Measurements from ENCODE around the gene SLC35F6. TPM values are rescaled to one million over a fixed set of nuclear protein-coding genes. Genes with fewer than 3 reads are reported as not detected.
A peak's percentile ranks its signal among the peaks of the same experiment; 100 is the strongest.
"Not testable (repeated sequence)": the region's sequence is repeated elsewhere in the genome, so short reads cannot be mapped to it uniquely, and the experiment has no call there.

SLC35F6 gene
- total RNA-seq, 1 donor from 2014 or later: 13.2 TPM

- no peak for DNase-seq (ENCODE audit: low spot score)
Observed at GRCh38 chr2:26756337-26756736, 7.7 kb upstream of the SLC35F6 start.

GRCh38 chr2:26757873-26758789 lies 6.0 kb upstream of the SLC35F6 start:
- peak; percentile 82 for DNase-seq (ENCODE audit: low spot score)

DNA sequence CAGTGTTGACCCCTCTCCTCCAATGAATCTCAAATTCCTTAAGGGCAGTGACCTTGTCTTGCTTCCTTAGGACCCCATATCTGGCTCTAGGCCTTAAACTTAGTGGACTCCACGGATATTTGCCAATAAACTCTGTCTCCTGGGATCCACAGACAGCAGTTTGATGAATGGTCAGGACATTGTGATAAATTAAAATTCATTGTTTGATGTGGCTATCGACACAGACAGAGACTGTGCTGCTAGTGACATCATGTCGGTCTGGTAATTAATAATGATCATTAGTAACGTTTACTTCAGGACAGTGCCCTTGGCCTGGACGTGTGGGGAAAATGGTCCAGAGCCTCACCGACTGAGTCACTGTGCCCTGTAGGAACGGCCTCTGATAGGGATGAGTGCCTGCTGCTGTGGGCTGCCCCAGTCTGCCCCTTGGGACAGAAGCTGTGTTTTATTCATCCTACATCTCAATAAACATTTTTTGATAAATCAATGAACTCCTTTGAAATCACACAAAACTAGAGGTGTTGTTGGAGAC lies 5.2 kb upstream of the SLC35F6 start:
- DNase-seq (ENCODE audit: low spot score): no peak

GRCh38 chr2:26759845-26760244 lies 4.2 kb upstream of the SLC35F6 start:
- no peak for DNase-seq (ENCODE audit: low spot score)

- DNase-seq (ENCODE audit: low spot score): not testable (repeated sequence)
Observed at GRCh38 chr2:26760991-26761390, 3.1 kb upstream of the SLC35F6 start.

GRCh38 chr2:26763019-26763418 lies 1.1 kb upstream of the SLC35F6 start:
- DNase-seq (ENCODE audit: low spot score): no peak

GRCh38 chr2:26764906-26765305 lies 822 bp downstream of the SLC35F6 start:
- no peak for DNase-seq (ENCODE audit: low spot score)

DNA sequence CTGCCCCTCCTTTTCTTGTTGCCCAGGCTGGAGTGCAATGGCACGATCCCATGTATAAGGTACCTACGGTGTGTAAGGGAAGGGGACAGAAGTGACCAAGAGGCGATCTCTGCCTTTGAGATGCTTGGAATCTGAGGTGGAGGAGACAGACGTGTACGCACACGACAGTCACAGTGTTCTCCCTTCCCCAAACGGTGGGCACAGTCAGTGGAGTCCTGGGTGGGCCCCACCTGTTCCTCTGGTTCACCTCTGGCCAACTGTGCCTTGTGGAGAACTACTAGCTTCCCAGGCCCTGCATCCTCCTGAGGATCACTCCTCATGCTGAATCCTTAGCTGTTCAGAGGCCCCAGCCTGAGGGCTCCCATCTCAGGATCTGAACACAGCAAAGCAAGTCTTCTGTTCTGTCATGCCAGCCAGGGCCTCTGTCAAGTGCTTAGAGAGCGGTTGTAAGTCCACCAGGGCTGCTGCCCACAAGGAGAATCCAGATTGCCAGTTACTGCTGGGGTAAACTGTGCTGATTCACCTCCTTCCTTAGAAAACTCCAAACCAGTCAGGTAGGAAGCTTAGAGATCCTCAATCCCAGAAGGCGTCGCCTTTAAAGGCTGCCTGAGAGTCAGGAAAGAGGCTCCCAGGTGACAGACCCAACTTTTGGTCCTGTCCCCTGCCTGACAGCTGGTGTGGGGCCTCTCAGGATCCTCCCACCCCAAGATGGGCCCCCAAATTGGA lies 1.6 kb downstream of the SLC35F6 start:
- DNase-seq (ENCODE audit: low spot score): no peak

- DNase-seq (ENCODE audit: low spot score): no peak
Observed at GRCh38 chr2:26767129-26767528, 3.0 kb downstream of the SLC35F6 start.

GRCh38 chr2:26767894-26768487 lies 3.9 kb downstream of the SLC35F6 start:
- DNase-seq (ENCODE audit: low spot score): no peak

DNA sequence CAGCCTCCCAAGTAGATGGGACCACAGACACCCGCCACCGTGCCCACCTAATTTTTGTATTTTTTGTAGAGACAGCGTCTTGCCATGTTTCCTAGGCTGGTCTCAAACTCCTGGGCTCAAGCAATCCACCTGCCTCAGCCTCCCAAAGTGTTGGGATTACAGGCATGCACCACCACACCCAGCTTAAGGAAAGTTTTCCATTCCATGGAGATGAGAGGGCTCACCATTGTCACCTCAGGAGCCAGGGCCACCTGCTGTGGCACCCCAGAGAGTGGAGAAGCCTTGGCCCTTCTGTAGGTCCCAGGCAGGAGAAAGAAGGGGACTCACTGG lies 4.6 kb downstream of the SLC35F6 start:
- DNase-seq (ENCODE audit: low spot score): no peak

DNA sequence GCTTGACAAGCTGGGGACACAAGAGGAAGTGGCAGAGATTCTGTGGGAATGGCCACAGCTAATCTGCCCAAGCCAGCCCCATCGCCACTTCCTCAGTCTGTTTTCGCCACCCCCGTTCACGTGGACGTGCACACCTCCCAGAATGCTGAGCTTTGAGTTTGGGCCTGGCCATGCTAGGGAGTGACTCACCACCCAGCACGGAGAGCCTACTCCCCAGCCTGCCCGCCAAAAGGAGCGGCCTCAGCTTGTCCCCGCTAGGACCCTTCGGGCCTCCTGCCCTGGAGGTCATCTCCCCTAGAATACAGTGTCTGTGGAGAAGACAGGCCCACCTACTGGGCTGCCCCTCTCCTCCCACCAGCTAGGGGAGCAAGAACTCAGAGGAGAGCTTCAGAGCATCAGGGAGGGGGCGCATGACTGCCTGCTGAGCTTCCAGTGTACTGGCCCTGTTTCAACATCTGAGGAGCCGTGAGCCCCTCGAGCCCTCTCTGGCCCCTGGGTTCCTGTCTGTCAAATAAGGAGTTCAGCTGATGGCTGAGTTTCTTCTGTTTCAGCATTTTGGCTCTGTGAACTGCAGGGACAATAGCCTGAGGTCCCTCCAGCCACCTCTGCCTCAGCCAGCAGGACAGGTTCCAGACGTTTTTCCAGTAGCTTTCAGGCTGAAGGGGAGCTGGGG lies 5.1 kb downstream of the SLC35F6 start:
- DNase-seq (ENCODE audit: low spot score): peak; percentile 57

DNA sequence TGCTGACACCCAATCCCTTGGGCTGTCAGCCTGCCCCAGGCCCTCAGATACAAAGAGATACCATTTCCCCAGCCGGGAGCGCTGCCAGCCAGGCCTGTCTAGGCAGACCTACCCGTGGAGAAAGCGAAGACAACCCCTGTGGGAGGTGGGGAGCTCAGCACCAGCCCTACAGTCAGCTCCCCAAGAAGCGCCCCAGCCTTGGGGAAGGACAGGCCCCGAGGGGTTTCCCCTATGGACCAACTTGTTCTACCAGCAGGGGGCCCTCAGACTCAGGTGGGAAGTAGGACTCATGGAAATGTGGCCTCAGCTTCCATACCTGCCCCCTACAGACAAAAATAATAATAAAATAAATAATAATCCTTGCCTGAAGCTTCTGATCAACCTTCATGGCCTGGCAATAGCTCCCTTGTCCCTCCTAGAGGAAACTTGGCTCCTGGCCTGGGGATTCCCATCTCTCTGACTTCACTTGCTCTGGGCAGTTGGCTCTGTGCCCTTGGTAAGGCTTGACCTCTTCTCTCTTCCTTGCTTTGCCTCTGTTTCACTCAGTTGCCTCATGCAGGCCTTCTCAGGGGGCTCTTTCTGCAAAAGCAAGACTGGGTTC lies 7.0 kb downstream of the SLC35F6 start:
- DNase-seq (ENCODE audit: low spot score): peak; percentile 45

DNA sequence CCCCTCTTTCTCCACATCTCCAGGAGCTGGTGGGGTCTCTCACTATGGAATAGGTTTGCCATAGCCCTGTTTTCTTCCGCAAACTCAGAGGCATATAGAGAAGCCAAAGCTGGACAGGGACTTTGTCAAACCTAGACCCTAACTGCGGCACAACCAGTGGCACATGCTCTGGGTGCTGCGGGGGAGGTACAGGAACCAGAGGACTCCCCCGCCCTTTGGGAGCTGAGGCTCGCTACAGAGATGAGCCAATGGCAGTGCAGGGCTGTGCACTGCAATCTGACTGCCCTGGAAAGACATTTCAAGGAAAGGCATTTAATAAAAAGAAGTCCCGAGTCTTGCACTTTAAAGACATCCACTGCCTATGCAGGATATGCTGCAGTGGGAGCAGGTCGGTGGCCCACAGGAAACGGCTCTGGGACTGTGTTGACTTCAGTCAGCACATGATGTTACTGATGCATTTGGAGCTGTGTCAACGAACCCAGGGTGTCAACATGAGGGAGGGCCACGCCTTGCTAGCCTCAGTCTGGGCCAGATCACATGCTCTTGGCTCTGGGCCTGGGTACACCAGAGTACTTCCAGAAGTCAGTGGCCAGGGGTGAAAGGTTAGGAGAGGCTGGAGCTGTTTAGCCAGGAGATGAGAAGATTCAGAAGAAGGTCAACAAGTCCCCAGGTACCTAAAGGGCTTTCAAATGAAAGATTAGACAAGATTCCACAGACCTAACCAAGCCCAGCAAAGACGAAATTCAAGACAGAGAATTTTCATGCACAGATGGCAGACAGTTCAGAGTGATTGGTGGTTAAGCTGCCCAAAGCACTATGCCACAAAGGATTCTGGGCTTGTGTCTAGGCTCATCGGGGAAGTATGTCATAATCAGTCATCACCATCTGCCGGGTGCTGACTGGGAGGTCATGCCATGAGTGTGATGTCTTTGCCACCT lies 8.2 kb downstream of the SLC35F6 start:
- no peak for DNase-seq (ENCODE audit: low spot score)

DNA sequence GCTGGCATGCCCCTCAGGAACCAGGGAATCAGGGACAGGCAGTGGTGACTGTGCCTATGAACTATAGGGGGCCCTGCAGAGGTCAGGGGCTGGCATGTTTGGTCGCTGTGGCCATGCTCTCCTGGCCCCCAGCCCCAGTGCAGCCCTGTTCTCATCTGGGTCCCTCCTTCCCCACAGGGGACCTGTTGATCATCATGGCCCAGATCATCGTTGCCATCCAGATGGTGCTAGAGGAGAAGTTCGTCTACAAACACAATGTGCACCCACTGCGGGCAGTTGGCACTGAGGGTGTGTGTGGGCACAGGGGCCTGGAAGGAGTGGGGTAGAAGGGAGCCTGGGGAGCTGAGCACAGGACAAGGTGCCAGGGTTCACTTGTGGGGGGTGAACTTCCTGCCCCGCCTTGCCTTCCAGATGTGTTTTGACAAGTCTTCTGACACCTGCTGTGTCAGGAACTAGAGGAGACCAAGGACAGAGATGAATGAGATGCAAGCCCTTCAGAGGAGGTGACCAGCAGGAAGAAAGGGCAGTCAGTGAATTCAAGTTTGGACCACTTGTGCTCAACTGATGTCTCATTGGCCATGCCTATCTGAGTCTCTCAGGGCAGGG lies 12.2 kb downstream of the SLC35F6 start:
- DNase-seq (ENCODE audit: low spot score): no peak

DNA sequence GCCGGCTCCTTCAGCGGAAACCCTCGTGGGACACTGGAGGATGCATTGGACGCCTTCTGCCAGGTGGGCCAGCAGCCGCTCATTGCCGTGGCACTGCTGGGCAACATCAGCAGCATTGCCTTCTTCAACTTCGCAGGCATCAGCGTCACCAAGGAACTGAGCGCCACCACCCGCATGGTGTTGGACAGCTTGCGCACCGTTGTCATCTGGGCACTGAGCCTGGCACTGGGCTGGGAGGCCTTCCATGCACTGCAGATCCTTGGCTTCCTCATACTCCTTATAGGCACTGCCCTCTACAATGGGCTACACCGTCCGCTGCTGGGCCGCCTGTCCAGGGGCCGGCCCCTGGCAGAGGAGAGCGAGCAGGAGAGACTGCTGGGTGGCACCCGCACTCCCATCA lies 14.0 kb downstream of the SLC35F6 start:
- no peak for DNase-seq (ENCODE audit: low spot score)

DNA sequence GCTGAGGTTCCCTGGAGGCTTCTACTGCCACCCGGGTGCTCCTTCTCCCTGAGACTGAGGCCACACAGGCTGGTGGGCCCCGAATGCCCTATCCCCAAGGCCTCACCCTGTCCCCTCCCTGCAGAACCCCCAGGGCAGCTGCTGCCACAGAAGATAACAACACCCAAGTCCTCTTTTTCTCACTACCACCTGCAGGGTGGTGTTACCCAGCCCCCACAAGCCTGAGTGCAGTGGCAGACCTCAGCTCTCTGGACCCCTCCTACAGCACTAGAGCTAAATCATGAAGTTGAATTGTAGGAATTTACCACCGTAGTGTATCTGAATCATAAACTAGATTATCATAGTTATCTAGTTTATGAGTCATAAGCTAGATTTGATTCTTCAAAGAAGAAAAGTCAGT lies 14.4 kb downstream of the SLC35F6 start:
- no peak for DNase-seq (ENCODE audit: low spot score)

- no peak for DNase-seq (ENCODE audit: low spot score)
Observed at GRCh38 chr2:26780203-26780760, 16.2 kb downstream of the SLC35F6 start.

All from umbilical cord (tissue), 2 donors.